Measurements from ENCODE around the gene BCAP29. TPM values are rescaled to one million over a fixed set of nuclear protein-coding genes. Genes with fewer than 3 reads are reported as not detected.

Gene BCAP29
- total and polyA plus RNA-seq, 9 of the 15 experiments (the other 6 are each of a cell fraction or from before 2014, with no cell fraction given) = 63.4 to 137 (median 79.7) TPM

- no TSS peak for BruUV-seq (replicated peaks)
- Histone ChIP-seq H3K9me1 (ENCODE audit: control insufficient read depth, insufficient read depth, low read length) (no peaks in the 10 kb centered on the region), H3K79me2 (ENCODE audit: control insufficient read depth, insufficient read depth, low read length) (no peaks in the 10 kb centered on the region), H3K27me3 (ENCODE audit: control insufficient read depth in 2 of 2, insufficient read depth in 2 of 2, low read length in 2 of 2) (peaks cover 4 to 6% of the 10 kb centered on the region in 2 experiments; a peak in 2 of 5 replicates), H4K20me1 (replicated peaks; ENCODE audit: control insufficient read depth, insufficient read depth, low read length) (no peaks in the 10 kb centered on the region), H3K27ac (ENCODE audit: extremely low read depth, low read depth, low read length) (no peak overlapping the region), H2AFZ (ENCODE audit: low read depth, low read length) (no peak overlapping the region), H3K4me1 (replicated peaks in 1 of 2; ENCODE audit: control insufficient read depth in 2 of 2, insufficient read depth in 2 of 2, low read length in 2 of 2) (no peaks in the 10 kb centered on the region), H3K4me2 (ENCODE audit: insufficient read depth, low read length) (no peak overlapping the region), H3K9me3 (replicated peaks; ENCODE audit: control insufficient read depth, insufficient read depth, low read depth, low read length) (no peaks in the 10 kb centered on the region), H3K9ac (ENCODE audit: insufficient read depth in 1 of 2, low read depth in 2 of 2, low read length in 2 of 2) (no peak overlapping the region), H3K36me3 (ENCODE audit: control insufficient read depth, insufficient read depth, low read length) (no peaks in the 10 kb centered on the region), H3K4me3 (no peak overlapping the region)
- DNase-seq (ENCODE audit: extremely low read depth in 1 of 4, low spot score in 3 of 4) (no peak), FAIRE-seq (no peak), ATAC-seq (no peak)
- WGBS (ENCODE audit: insufficient coverage, low coverage, missing lambda C conversion rate) = 0% methylated on average over 1 of the region's 1 CpG
- ChIA-PET CTCF (ENCODE audit: low intra/inter-chr PET ratio) (interaction anchor here (0.6 kb wide), 1 partner anchor 25 kb away, joined by 3 read pairs; no protein-coding TSS in a partner anchor), POLR2A (interaction anchor here (1.0 kb wide), 1 partner anchor 16 kb away, joined by 3 read pairs; no protein-coding TSS in a partner anchor)
- intact Hi-C loops (cut with micrococcal nuclease) = no loop called here
- TF ChIP-seq EZH2 (IDR thresholded peaks at IDR 0.05; ENCODE audit: borderline replicate concordance, low read depth, low read length) = no peak
- TF ChIP-seq SPI1 (IDR thresholded peaks at IDR 0.05; ENCODE audit: borderline replicate concordance, low read depth, low read length) = peak; percentile 98
- no peak for TF ChIP-seq ZNF551 (CRISPR knock-in tag; IDR thresholded peaks at IDR 0.05)
- TF ChIP-seq NR0B1 (IDR thresholded peaks at IDR 0.05; ENCODE audit: partially characterized antibody) = no peak
- no peak for TF ChIP-seq CHCHD3 (CRISPR knock-in tag; IDR thresholded peaks at IDR 0.05)
- TF ChIP-seq MTA1 (IDR thresholded peaks at IDR 0.05; ENCODE audit: borderline replicate concordance) = no peak
- TF ChIP-seq TARDBP (IDR thresholded peaks at IDR 0.05) = no peak
- in situ Hi-C loops (cut with MboI) = no loop called here
Measured at GRCh38 chr7:107638594-107638993, 58.5 kb downstream of the BCAP29 start.
